Liver (tissue), 9 donors: Measurements from ENCODE around the gene TPRA1. TPM values are rescaled to one million over a fixed set of nuclear protein-coding genes. Genes with fewer than 3 reads are reported as not detected.

Source experiments
- DNase-seq: peaks from one replicate; pipeline ENCODE4 v3.0.0-alpha.2; 2017; ENCODE audit warnings: low spot score
- H3K27ac ChIP-seq, 2 donors: one replicate each; pipeline ENCODE4 v1.7.0; 2013; ENCODE audit warnings: inconsistent platforms in 2 of 2, low read length in 2 of 2, control low read depth in 1 of 2, low read depth in 1 of 2, mild to moderate bottlenecking in 1 of 2
- H3K27me3 ChIP-seq, 4 donors: one replicate each; pipeline versions ENCODE4 v1.6.1 to v1.7.0; 2013; ENCODE audit warnings: low read length in 3 of 4, inconsistent platforms in 1 of 4, mild to moderate bottlenecking in 1 of 4, moderate library complexity in 1 of 4; ENCODE audit not compliant: control insufficient read depth in 4 of 4, insufficient read depth in 4 of 4
- H3K36me3 ChIP-seq, 4 donors: one replicate each; pipeline versions ENCODE4 v1.6.1 to v1.7.0; 2013; ENCODE audit warnings: low read length in 3 of 4, mild to moderate bottlenecking in 3 of 4, low read depth in 1 of 4, moderate library complexity in 1 of 4; ENCODE audit not compliant: control insufficient read depth in 4 of 4, insufficient read depth in 3 of 4
- H3K4me1 ChIP-seq, 4 donors: one replicate each; pipeline versions ENCODE4 v1.6.1 to v1.7.0; 2013; ENCODE audit warnings: low read length in 3 of 4, mild to moderate bottlenecking in 3 of 4, moderate library complexity in 1 of 4; ENCODE audit not compliant: control insufficient read depth in 4 of 4, insufficient read depth in 4 of 4
- H3K4me3 ChIP-seq, 3 donors: one replicate each; pipeline versions ENCODE4 v1.6.1 to v1.7.0; 2013; ENCODE audit warnings: low read length in 3 of 3, control low read depth in 1 of 3, low read depth in 1 of 3, mild to moderate bottlenecking in 1 of 3
- H3K9ac ChIP-seq, 2 donors: one replicate each; pipeline ENCODE4 v1.7.0; 2013; ENCODE audit warnings: low read length in 2 of 2, mild to moderate bottlenecking in 2 of 2, moderate library complexity in 2 of 2, control low read depth in 1 of 2, low read depth in 1 of 2
- H3K9me3 ChIP-seq, 4 donors: one replicate each; pipeline versions ENCODE4 v1.6.1 to v1.7.0; 2013; ENCODE audit warnings: low read length in 3 of 4; ENCODE audit not compliant: control insufficient read depth in 4 of 4
- ATF3 ChIP-seq: IDR thresholded peaks from 2 replicates; pipeline ENCODE4 v1.6.1; 2016; ENCODE audit warnings: antibody characterized with exemption
- CTCF ChIP-seq: fragments of 150-350 bp; IDR thresholded peaks from 2 replicates; pipeline ENCODE4 v1.5.1; 2017; ENCODE audit warnings: improper control_type of control experiment, low read depth, low read length; ENCODE audit not compliant: missing input control
- EGR1 ChIP-seq, 2 donors: IDR thresholded peaks; 2 replicates each; pipeline ENCODE4 v1.6.1; 2016 to 2018; ENCODE audit warnings: antibody characterized with exemption in 2 of 2, low read depth in 2 of 2
- FOXA1 ChIP-seq: IDR thresholded peaks from 2 replicates; pipeline ENCODE4 v1.6.1; 2016; ENCODE audit warnings: antibody characterized with exemption
- FOXA2 ChIP-seq: IDR thresholded peaks from 2 replicates; pipeline ENCODE4 v1.6.1; 2016; ENCODE audit warnings: antibody characterized with exemption
- GABPA ChIP-seq, 2 donors: IDR thresholded peaks in 1 of 2; conservative IDR thresholded peaks in 1 of 2; 2 replicates each; pipeline ENCODE4 v1.6.1; 2016; ENCODE audit warnings: antibody characterized with exemption in 2 of 2, mild to moderate bottlenecking in 1 of 2, moderate library complexity in 1 of 2
- HNF4A ChIP-seq, 2 donors: conservative IDR thresholded peaks; 2 replicates each; pipeline ENCODE4 v1.6.1; 2016; ENCODE audit warnings: antibody characterized with exemption in 2 of 2, mild to moderate bottlenecking in 2 of 2
- JUND ChIP-seq, 2 donors: IDR thresholded peaks; 2 replicates each; pipeline ENCODE4 v1.6.1; 2016; ENCODE audit warnings: antibody characterized with exemption in 2 of 2
- NR2F2 ChIP-seq: IDR thresholded peaks from 2 replicates; pipeline ENCODE4 v1.6.1; 2016; ENCODE audit warnings: antibody characterized with exemption
- RAD21 ChIP-seq, 2 donors: IDR thresholded peaks; 2 replicates each; pipeline ENCODE4 v1.6.1; 2016; ENCODE audit warnings: antibody characterized with exemption in 2 of 2, mild to moderate bottlenecking in 2 of 2
- REST ChIP-seq: IDR thresholded peaks from 2 replicates; pipeline ENCODE4 v1.6.1; 2016; ENCODE audit warnings: antibody characterized with exemption, mild to moderate bottlenecking
- RXRA ChIP-seq, 2 donors: IDR thresholded peaks; 2 replicates each; pipeline ENCODE4 v1.6.1; 2017 to 2018; ENCODE audit warnings: antibody characterized with exemption in 2 of 2, mild to moderate bottlenecking in 1 of 2
- SP1 ChIP-seq: IDR thresholded peaks from 2 replicates; pipeline ENCODE4 v1.6.1; 2018; ENCODE audit warnings: antibody characterized with exemption, mild to moderate bottlenecking
- TAF1 ChIP-seq: conservative IDR thresholded peaks from 2 replicates; pipeline ENCODE4 v1.6.1; 2016; ENCODE audit warnings: antibody characterized with exemption, mild to moderate bottlenecking
- YY1 ChIP-seq: IDR thresholded peaks from 2 replicates; pipeline ENCODE4 v1.6.1; 2016; ENCODE audit warnings: antibody characterized with exemption, mild to moderate bottlenecking
- WGBS: extraction: QIAGEN DNeasy Blood & Tissue Kit; methylation state at CpG from one replicate; pipeline ENCODE4 v1.1.7; 2013; 5-methylcytosine and 5-hydroxymethylcytosine counted together
- polyA plus RNA-seq, 2 donors: library from polyadenylated mRNA; stranded (reverse) in 1 of 2; unstranded in 1 of 2; fragments of 200-250 nt in 1 of 2; fragments of >200 nt in 1 of 2; fragmentation: Nextera tagmentation in 1 of 2; extraction: Ambion mirVana in 1 of 2; gene quantifications; one replicate each; pipeline versions ENCODE4 v1.2.1 to v1.2.3, GENCODE V29; 2013 to 2015
- total RNA-seq, 2 donors: library from RNA; depleted of rRNA; stranded (reverse); fragments of >200 nt; gene quantifications; one replicate each; pipeline ENCODE4 v1.2.3, GENCODE V29; 2014
- donor health status: healthy.
- donor health status: healthy.
- donor health status: healthy.
- donor health status: healthy.
- donor health status: healthy.

TPRA1 gene
- total and polyA plus RNA-seq, 4 donors: 17.3 to 27.1 (median 21.3) TPM

- Histone ChIP-seq H3K9me3 (no peaks in the 10 kb centered on the region), H3K9ac (no peak overlapping the region), H3K27ac (no peak overlapping the region), H3K4me1 (peaks cover 3 to 8% (median 7%) of the 10 kb centered on the region in 4 donors), H3K27me3 (no peaks in the 10 kb centered on the region), H3K4me3 (no peak overlapping the region), H3K36me3 (no peaks in the 10 kb centered on the region)
- WGBS: 82% methylated on average over 12 of the region's 12 CpGs
- no peak for TF ChIP-seq SP1
- TF ChIP-seq RXRA (IDR thresholded peaks at IDR 0.05): no peak
- DNase-seq: no peak
These were observed 6.7 kb upstream of the TPRA1 start for GRCh38 chr3:127597020-127597771.

GRCh38 chr3:127595303-127595702 lies 4.8 kb upstream of the TPRA1 start:
- DNase-seq: no peak
- Histone ChIP-seq H3K4me1 (peaks cover 5 to 19% (median 13%) of the 10 kb centered on the region in 4 donors), H3K9me3 (no peaks in the 10 kb centered on the region), H3K4me3 (no peak overlapping the region), H3K27ac (no peak overlapping the region), H3K9ac (no peak overlapping the region), H3K27me3 (no peaks in the 10 kb centered on the region), H3K36me3 (no peaks in the 10 kb centered on the region)
- WGBS: 94% methylated on average over 4 of the region's 4 CpGs
- TF ChIP-seq EGR1 (IDR thresholded peaks at IDR 0.05; ENCODE audit: low read depth in 2 of 2): no peak
- no peak for TF ChIP-seq HNF4A (conservative IDR thresholded peaks at IDR 0.05)
- TF ChIP-seq CTCF: no peak
- no peak for TF ChIP-seq FOXA2
- TF ChIP-seq JUND (IDR thresholded peaks at IDR 0.05): no peak
- TF ChIP-seq FOXA1: no peak
- no peak for TF ChIP-seq RAD21 (IDR thresholded peaks at IDR 0.05)
- no peak for TF ChIP-seq REST
- no peak for TF ChIP-seq TAF1
- no peak for TF ChIP-seq NR2F2
- no peak for TF ChIP-seq ATF3
- no peak for TF ChIP-seq GABPA (IDR thresholded peaks at IDR 0.05 in 1 of 2, conservative IDR thresholded peaks at IDR 0.05 in 1 of 2)
- no peak for TF ChIP-seq RXRA (IDR thresholded peaks at IDR 0.05)
- no peak for TF ChIP-seq YY1
